SU-DHL-6 (cell line): ENCODE data around the gene SORCS2.

Experiments used
- H2AFZ ChIP-seq: fragments of 200-600 bp; sonication (generic); 2 replicates; pipeline ENCODE4 v1.6.1; 2014; ENCODE audit warnings: low read depth, mild to moderate bottlenecking, moderate library complexity, mixed read lengths, antibody characterized with exemption, low read length; ENCODE audit not compliant: severe bottlenecking
- H3F3A ChIP-seq: fragments of 200-600 bp; shearing (Covaris generic); 2 replicates; pipeline ENCODE4 v1.6.0; 2016; ENCODE audit warnings: antibody characterized with exemption, mild to moderate bottlenecking; ENCODE audit not compliant: insufficient read depth
- H3K27ac ChIP-seq: fragments of 200-600 bp; sonication (generic); 2 replicates; pipeline ENCODE4 v1.5.1; 2016; ENCODE audit warnings: low read depth, mild to moderate bottlenecking, low read length, moderate library complexity, mixed read lengths
- H3K27me3 ChIP-seq: fragments of 200-600 bp; sonication (generic), shearing (Covaris generic); 2 replicates; pipeline ENCODE4 v1.6.0; 2014; ENCODE audit warnings: mild to moderate bottlenecking, low read length
- H3K36me3 ChIP-seq: fragments of 200-600 bp; sonication (generic); 2 replicates; pipeline ENCODE4 v1.6.1; 2014; ENCODE audit warnings: mild to moderate bottlenecking, low read length, mixed read lengths
- H3K4me2 ChIP-seq: fragments of 300-600, 200-600 bp; shearing (Covaris generic), sonication (generic); 2 replicates; pipeline ENCODE4 v1.6.0; 2014; ENCODE audit warnings: low read length, low read depth, mild to moderate bottlenecking; ENCODE audit not compliant: poor library complexity, severe bottlenecking
- H3K4me3 ChIP-seq: fragments of 200-600 bp; sonication (generic); 2 replicates; pipeline ENCODE4 v1.5.1; 2014; ENCODE audit warnings: antibody characterized with exemption, low read length, mild to moderate bottlenecking, mixed read lengths; ENCODE audit not compliant: insufficient read depth, poor library complexity, severe bottlenecking
- H3K79me2 ChIP-seq: fragments of 200-600 bp; sonication (generic); 2 replicates; pipeline ENCODE4 v1.6.1; 2014; ENCODE audit warnings: mild to moderate bottlenecking, low read length, moderate library complexity; ENCODE audit not compliant: insufficient read depth
- H3K9ac ChIP-seq: fragments of 200-600 bp; sonication (generic); 2 replicates; pipeline ENCODE4 v1.7.0; 2014; ENCODE audit warnings: mild to moderate bottlenecking, low read length
- H3K9me2 ChIP-seq: fragments of 200-600 bp; sonication (generic); replicated peaks from 2 replicates; pipeline ENCODE4 v1.6.1; 2014; ENCODE audit warnings: low read length; ENCODE audit not compliant: insufficient read depth
- H3K9me3 ChIP-seq: fragments of 200-600 bp; sonication (generic); 2 replicates; pipeline ENCODE4 v1.6.1; 2014; ENCODE audit warnings: low read length, mixed read lengths; ENCODE audit not compliant: insufficient read depth
- H4K20me1 ChIP-seq: fragments of 200-600 bp; sonication (generic); 2 replicates; pipeline ENCODE4 v1.6.1; 2014; ENCODE audit warnings: low read depth, mild to moderate bottlenecking, antibody characterized with exemption, low read length, moderate library complexity, mixed read lengths
- CTCF ChIP-seq: fragments of 200-600 bp; sonication (generic); IDR thresholded peaks from one replicate; pipeline ENCODE4 v1.5.1; 2017; ENCODE audit warnings: antibody characterized with exemption, mild to moderate bottlenecking, low read length, moderate library complexity; ENCODE audit not compliant: insufficient read depth, poor library complexity, severe bottlenecking
- EZH2phosphoT487 ChIP-seq: fragments of 200-600 bp; sonication (generic), shearing (Covaris generic); conservative IDR thresholded peaks from 2 replicates; pipeline ENCODE4 v1.6.1; 2018; ENCODE audit warnings: mild to moderate bottlenecking, antibody characterized with exemption, low read length, moderate library complexity, mixed read lengths

SORCS2 gene

GRCh38 chr4:7620086-7620813 lies 427.9 kb downstream of the SORCS2 start:
- no peaks in the 10 kb centered on the region for H4K20me1 ChIP-seq
- TF ChIP-seq EZH2phosphoT487 (no peak), CTCF (no peak)
- H3K9me2 ChIP-seq = no peaks in the 10 kb centered on the region
- H3K27me3 ChIP-seq = no peaks in the 10 kb centered on the region
- H3K4me3 ChIP-seq = no peak overlapping the region
- no peak overlapping the region for H3K4me2 ChIP-seq
- H3K9ac ChIP-seq = no peak overlapping the region
- H3K36me3 ChIP-seq = no peaks in the 10 kb centered on the region
- no peaks in the 10 kb centered on the region for H3K79me2 ChIP-seq
- H3K27ac ChIP-seq = no peak overlapping the region
- no peaks in the 10 kb centered on the region for H3F3A ChIP-seq
- no peaks in the 10 kb centered on the region for H3K9me3 ChIP-seq
- H2AFZ ChIP-seq = no peak overlapping the region

- Histone ChIP-seq H3K9ac (no peak overlapping the region), H3K27me3 (no peaks in the 10 kb centered on the region), H3F3A (no peaks in the 10 kb centered on the region), H3K27ac (no peak overlapping the region), H3K9me2 (no peaks in the 10 kb centered on the region), H3K79me2 (no peaks in the 10 kb centered on the region), H3K36me3 (no peaks in the 10 kb centered on the region), H2AFZ (no peak overlapping the region), H3K4me3 (no peak overlapping the region), H3K4me2 (no peak overlapping the region), H4K20me1 (no peaks in the 10 kb centered on the region), H3K9me3 (no peaks in the 10 kb centered on the region)
- TF ChIP-seq EZH2phosphoT487 = no peak
- TF ChIP-seq CTCF = no peak
Measured at GRCh38 chr4:7620814-7621176, 428.5 kb downstream of the SORCS2 start.

- TF ChIP-seq CTCF (no peak), EZH2phosphoT487 (no peak)
- no peaks in the 10 kb centered on the region for H3K9me3 ChIP-seq
Measured at GRCh38 chr4:7621252-7622035, 429.1 kb downstream of the SORCS2 start.

More at GRCh38 chr4:7621252-7622035, 429.1 kb downstream of the SORCS2 start:
- no peak overlapping the region for H3K4me3 ChIP-seq
- no peaks in the 10 kb centered on the region for H3K27me3 ChIP-seq
- H3K4me2 ChIP-seq = no peak overlapping the region
- no peaks in the 10 kb centered on the region for H3K9me2 ChIP-seq
- no peak overlapping the region for H2AFZ ChIP-seq
- no peaks in the 10 kb centered on the region for H3F3A ChIP-seq
- H3K27ac ChIP-seq = no peak overlapping the region
- no peak overlapping the region for H3K9ac ChIP-seq
- H4K20me1 ChIP-seq = no peaks in the 10 kb centered on the region
- H3K36me3 ChIP-seq = no peaks in the 10 kb centered on the region
- H3K79me2 ChIP-seq = no peaks in the 10 kb centered on the region
